Measurements from ENCODE around the gene RBMS3. TPM values are rescaled to one million over a fixed set of nuclear protein-coding genes. Genes with fewer than 3 reads are reported as not detected.
"Not testable (repeated sequence)": the region's sequence is repeated elsewhere in the genome, so short reads cannot be mapped to it uniquely, and the experiment has no call there.

RBMS3 gene
- total RNA-seq, 1 donor from 2014 or later, result 22.6 TPM

DNA sequence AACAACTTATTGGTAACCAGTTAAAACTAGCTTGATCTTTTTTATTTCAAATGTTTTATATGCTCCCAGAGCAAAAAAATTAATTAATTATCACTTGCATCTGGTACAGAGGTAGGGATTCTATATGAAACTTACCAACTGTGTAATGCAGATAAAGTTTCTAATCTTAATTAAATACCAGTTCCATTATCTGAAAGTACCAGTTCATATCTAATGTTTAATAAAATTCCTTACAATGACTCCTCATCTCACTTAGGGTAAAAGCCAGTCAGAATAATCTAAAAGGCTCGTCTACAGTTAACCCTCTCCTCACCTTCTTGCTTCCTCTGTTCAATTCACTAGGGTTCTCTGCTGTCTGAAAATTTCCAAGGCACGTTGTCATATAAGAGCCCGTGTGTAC lies 384.8 kb downstream of the RBMS3 start:
- no peak for DNase-seq (ENCODE audit: low read depth in 2 of 2)

DNA sequence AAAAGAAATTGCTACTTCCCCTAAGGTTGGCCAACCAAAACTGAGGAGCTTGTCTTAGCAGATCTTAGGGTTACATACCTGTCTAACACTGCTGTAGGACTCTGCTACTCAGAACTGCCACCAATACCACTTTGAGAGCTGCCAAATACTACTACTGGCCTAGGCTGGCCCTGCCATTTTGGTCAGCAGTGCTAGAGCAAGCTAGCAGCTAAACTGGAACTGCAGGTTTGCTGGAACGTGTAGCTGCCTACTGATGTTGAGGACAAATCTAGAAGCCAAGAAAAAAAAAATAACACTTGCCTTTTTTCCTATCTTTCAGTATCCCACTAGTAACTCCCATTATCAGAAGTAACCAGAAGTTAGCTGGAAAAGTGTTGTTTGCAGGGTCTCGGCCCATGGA lies 387.4 kb downstream of the RBMS3 start:
- DNase-seq (ENCODE audit: low read depth in 2 of 2), result no peak

DNA sequence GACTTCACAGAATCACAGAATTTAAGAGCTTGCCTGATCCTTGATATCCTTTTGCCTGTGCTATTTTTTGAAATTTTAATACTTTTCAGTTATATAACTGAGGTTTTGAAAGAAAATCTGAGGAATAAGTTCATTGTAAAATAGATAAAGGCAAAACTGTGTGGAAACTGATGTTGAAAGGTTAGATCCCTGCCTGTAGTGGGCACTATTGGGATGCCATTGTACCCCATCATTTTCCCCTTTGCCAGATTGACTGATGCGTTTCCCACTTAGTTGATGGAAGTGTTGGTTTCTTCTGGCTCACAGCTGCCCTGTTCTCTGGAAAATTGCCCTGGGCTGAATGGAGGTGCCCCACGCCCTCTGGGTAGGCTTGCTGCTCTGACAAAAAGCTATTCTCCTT lies 387.9 kb downstream of the RBMS3 start:
- no peak for DNase-seq (ENCODE audit: low read depth in 2 of 2)

DNA sequence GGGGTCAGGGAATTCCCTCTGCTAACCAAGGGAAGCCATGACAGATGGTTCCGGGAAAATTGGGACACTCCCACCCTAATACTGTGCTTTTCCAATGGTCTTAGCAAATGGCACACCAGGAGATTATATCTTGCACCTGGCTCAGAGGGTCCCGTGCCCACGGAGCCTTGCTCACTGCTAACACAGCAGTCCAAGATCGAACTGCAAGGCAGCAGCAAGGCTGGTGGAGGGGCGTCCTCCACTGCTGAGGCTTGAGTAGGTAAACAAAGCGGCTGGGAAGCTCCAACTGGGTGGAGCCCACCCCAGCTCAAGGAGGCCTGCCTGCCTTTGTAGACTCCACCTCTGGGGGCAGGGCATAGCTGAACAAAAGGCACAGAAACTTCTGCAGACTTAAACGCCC lies 389.6 kb downstream of the RBMS3 start:
- not testable (repeated sequence) for DNase-seq (ENCODE audit: low read depth in 2 of 2)

GRCh38 chr3:29677421-29677820 lies 396.6 kb downstream of the RBMS3 start:
- DNase-seq (ENCODE audit: low read depth in 2 of 2), result no peak

GRCh38 chr3:29679944-29680343 lies 399.1 kb downstream of the RBMS3 start:
- no peak for DNase-seq (ENCODE audit: low read depth in 2 of 2)

- DNase-seq (ENCODE audit: low read depth in 2 of 2), result peak; percentile 69 to 85
Measured at GRCh38 chr3:29683018-29683993, 402.4 kb downstream of the RBMS3 start.

DNA sequence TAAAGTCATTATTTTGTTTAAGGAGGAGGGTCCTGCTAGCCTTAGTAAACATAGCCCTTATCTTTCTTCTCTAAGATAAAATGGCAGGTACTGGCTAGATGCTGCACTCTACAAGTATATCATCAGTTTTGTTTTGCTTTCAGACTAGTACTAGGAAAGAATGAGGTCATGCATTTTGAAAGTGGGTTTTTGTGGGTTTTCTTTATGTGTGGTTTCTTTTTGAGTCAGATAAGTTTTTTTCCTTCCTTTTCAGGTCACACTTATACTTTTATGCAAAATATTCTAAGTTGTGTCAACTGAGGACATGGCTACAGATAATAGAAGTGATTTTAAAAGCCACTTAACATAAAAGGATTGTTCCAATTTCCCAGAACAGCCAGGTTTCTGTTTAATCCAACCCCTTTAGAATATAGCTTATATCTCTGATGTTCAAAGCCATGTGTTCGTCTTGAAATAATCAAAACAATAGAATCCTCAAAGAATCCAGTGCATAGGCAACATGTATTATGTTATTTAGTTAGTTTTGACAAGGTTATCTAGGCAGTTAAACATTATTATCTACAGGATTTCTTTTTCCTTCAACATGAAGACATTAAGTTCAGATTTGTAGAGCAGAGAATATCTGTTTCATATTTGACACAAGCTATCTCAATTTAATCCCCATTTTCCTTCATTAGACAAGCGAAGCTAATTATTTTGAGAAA lies 406.2 kb downstream of the RBMS3 start:
- peak; percentile 40 to 69 for DNase-seq (ENCODE audit: low read depth in 2 of 2)

DNA sequence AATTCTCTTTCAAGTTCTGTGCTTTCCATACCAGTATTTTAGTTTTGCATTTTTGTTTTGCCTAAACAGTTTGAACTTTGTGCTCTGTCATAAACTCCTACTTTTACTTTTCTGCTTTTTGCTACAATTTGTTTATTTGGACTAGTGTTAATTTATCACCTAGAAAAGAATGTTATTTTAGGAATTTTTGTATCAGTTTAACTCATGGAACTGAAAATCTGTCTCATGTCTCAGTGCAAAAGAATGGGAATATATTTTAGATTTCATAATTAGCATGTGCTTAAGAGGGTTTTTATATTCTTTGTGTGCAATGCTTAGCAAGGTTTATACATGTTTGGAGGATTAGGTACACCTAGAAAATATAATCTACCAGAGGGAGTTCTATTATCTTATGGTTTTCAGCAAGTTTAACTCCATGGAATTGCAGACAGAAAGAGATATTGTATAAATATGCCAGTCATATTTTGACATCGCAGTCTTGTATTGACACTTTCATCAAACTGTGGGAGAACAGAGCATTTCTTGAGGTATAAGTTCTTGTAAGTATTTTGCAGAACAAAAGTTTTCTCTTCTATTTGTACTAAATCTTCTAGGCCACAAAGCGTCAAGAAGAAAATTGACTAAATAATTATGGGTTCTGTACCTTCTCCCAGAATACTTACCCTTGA lies 409.9 kb downstream of the RBMS3 start:
- no peak for DNase-seq (ENCODE audit: low read depth in 2 of 2)

GRCh38 chr3:29693863-29694262 lies 413.0 kb downstream of the RBMS3 start:
- DNase-seq (ENCODE audit: low read depth in 2 of 2), result peak in 1 of 2 donors; percentile 86

DNA sequence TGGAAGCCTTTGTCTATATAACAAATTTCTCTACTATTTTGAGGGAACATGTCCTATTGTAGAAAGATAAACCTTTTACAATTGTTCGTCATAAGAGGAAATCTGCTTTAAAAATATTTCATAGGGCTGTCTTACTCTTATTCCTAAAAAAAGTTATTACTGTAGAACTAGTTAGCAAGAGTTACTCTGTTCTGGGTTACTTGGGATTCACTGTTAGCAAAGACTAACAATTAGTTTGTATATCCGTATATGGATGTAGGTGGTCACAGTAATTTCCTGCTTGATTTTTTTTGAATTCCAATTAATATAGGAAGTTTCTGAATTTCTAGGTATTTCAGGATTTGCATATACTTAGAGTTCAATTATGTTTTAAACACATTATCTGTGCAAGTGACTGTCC lies 413.5 kb downstream of the RBMS3 start:
- peak in 1 of 2 donors; percentile 6 for DNase-seq (ENCODE audit: low read depth in 2 of 2)

DNA sequence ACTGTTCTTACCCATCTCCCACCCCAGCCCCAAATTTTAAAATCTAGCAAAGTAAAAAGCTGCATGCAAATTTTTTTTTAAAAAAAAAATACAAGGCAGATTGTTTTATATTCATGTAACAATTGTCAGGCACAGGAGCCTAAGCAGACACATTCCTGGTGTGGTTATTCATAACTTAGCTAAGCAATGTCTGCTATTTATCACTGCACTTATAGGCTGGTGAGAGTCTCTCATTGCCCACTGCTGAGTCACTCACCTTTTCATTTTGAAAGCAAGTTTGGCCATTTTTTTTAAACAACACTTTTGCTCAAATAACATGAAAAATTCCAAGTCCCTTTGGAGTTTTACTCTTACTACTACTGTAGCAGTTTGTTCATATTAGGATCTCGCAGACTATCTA lies 413.9 kb downstream of the RBMS3 start:
- DNase-seq (ENCODE audit: low read depth in 2 of 2), result peak; percentile 81 to 93

DNA sequence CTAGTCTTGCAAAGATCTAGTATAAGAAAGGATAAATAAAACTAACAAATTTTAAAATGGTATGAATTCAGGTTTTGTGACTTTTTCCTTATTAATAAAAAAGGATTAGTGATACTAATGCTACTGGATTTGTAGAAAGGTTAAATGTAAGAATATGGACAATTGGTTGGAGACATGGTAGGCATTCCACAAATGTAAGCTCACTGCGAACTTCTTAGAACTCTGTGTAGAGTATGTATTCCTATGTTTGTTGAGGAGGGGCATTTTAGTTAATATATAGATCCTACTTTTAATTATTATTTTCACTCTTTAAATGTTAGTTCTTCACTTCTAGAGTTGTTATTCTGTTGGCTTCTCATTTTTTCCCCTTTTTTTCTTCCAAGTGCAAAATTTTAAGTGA lies 414.3 kb downstream of the RBMS3 start:
- peak in 1 of 2 donors; percentile 20 for DNase-seq (ENCODE audit: low read depth in 2 of 2)

- DNase-seq (ENCODE audit: low read depth in 2 of 2), result peak; percentile 73 to 88
Measured at GRCh38 chr3:29695643-29696198, 414.9 kb downstream of the RBMS3 start.

DNA sequence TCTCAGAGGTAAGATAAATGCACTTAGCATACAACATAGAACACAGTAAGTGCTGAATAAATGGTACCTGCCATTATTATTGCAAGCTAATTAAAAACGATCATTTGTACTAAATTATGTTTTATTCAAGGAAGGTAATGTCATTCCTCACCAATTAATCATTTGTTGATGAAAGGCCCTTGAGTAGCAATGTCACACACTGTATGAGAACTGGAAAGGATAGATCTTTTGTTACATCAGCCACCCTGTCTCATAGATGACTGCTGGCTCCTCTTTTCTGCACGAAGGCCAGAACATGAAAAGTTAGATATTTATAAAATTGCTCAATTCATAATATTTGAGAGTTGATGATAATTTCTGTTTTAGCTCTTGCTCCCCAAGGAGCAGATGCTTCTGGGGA lies 415.4 kb downstream of the RBMS3 start:
- DNase-seq (ENCODE audit: low read depth in 2 of 2), result no peak

DNA sequence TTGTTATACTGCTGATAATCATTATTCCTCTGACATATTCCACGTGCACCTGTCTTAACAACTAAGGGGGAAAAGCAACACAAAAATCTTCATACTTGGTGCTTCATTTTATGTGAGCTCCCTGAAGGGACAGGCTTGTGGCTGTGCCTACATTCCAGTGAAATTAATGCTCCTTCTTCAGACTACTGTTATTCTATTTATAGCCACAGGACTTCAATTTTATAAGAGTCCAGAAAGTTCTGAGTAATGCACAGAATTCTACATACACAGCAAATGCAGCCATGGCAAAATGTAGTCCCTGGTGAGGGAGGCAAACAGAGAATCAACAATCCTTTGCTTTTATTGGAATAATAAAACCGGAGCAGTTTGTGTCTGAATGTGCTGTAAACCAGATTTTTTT lies 417.1 kb downstream of the RBMS3 start:
- DNase-seq (ENCODE audit: low read depth in 2 of 2), result no peak

DNA sequence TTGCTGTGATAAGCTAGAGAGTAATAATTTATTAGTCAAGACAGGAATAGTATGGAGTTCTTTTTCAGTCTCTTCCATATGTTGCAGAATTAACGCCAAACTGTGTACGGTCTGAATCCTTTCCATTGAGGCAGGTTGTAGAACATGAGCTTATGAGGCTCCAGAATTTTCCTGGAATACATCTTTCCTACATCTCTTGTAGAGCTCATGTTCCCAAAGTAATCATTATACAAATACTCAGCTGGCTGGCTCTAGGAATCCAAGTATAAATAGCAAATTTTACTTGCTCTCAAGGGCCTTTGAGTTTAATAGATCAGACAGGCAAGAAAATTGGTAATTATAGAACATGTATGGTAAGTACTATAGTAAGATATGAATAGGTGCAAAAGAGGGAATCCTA lies 419.4 kb downstream of the RBMS3 start:
- no peak for DNase-seq (ENCODE audit: low read depth in 2 of 2)

DNA sequence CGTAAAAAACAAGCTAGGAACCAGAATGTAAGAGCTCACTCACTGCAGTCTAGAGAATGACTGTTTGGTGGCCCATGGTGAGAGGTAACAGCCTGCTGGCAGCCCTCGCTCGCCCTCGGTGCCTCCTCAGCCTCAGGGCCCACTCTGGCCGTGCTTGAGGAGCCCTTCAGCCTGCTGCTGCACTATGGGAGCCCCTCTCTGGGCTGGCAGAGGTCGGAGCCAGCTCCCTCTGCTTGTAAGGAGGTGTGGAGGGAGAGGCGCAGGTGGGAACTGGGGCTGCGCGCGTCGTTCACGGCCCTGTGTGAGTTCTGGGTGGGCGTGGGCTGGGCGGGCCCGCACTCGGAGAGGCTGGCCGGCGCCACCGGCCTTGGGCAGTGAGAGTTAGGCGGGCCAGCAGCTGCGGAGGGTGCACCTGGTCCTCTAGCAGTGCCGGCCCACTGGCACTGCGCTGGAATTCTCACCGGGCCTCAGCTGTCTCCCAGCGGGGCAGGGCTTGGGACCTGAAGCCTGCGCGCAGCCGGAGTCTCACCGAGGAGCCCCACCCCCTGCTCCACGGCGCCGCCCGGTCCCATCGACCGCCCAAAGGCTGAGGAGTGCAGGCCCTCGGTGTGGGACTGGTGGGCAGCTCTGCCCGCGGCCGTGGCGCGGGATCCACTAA lies 420.6 kb downstream of the RBMS3 start:
- DNase-seq (ENCODE audit: low read depth in 2 of 2), result no peak

- DNase-seq (ENCODE audit: low read depth in 2 of 2), result no peak
Measured at GRCh38 chr3:29705906-29706844, 425.3 kb downstream of the RBMS3 start.

- DNase-seq (ENCODE audit: low read depth in 2 of 2), result no peak
Measured at GRCh38 chr3:29708884-29709283, 428.0 kb downstream of the RBMS3 start.

Data from lung microvascular endothelial cell (primary cell).